Neural progenitor cell (in vitro differentiated cells): ENCODE measurements around the gene BMERB1. TPM values are rescaled to one million over a fixed set of nuclear protein-coding genes. Genes with fewer than 3 reads are reported as not detected.
A peak's percentile ranks its signal among the peaks of the same experiment; 100 is the strongest.

Experiments
- DNase-seq: peaks from one replicate; pipeline ENCODE4 v3.0.0-alpha.2; 2016; ENCODE audit warnings: low spot score
- H2AFZ ChIP-seq: fragments of 200-600 bp; sonication (generic); replicated peaks from 2 replicates; pipeline ENCODE4 v1.6.1; 2016; ENCODE audit warnings: antibody characterized with exemption
- H3F3A ChIP-seq: fragments of 200-600 bp; sonication (generic); 2 replicates; pipeline ENCODE4 v1.6.1; 2016; ENCODE audit warnings: antibody characterized with exemption, low read depth
- H3K27ac ChIP-seq: fragments of 200-600 bp; sonication (generic); 2 replicates; pipeline ENCODE4 v1.5.1; 2016; ENCODE audit warnings: mild to moderate bottlenecking
- H3K27me3 ChIP-seq: fragments of 200-600 bp; sonication (generic); 2 replicates; pipeline ENCODE4 v1.6.1; 2016; ENCODE audit warnings: mild to moderate bottlenecking, moderate library complexity
- H3K36me3 ChIP-seq: fragments of 200-600 bp; sonication (generic); 2 replicates; pipeline ENCODE4 v1.5.1; 2016
- H3K4me1 ChIP-seq: fragments of 200-600 bp; sonication (generic); 2 replicates; pipeline ENCODE4 v1.6.1; 2016; ENCODE audit warnings: mixed run types
- H3K4me2 ChIP-seq: fragments of 200-600 bp; sonication (generic); 2 replicates; pipeline ENCODE4 v1.6.1; 2016
- H3K4me3 ChIP-seq: fragments of 200-600 bp; sonication (generic); 2 replicates; pipeline ENCODE4 v1.5.1; 2016
- H3K79me2 ChIP-seq: fragments of 200-600 bp; sonication (generic); 2 replicates; pipeline ENCODE4 v1.6.1; 2016; ENCODE audit warnings: low read depth
- H3K9ac ChIP-seq: fragments of 200-600 bp; sonication (generic); 2 replicates; pipeline ENCODE4 v1.6.1; 2016
- H3K9me3 ChIP-seq: fragments of 200-600 bp; sonication (generic); 2 replicates; pipeline ENCODE4 v1.5.1; 2016; ENCODE audit warnings: low read depth
- H4K20me1 ChIP-seq: fragments of 200-600 bp; sonication (generic); 2 replicates; pipeline ENCODE4 v1.6.1; 2016; ENCODE audit warnings: low read depth
- H3K27ac Mint-ChIP-seq: 3 replicates; pipeline ENCODE4 v1.8.0; 2021; ENCODE audit warnings: mixed read lengths
- H3K27me3 Mint-ChIP-seq: 2 replicates; pipeline ENCODE4 v1.8.0; 2022; ENCODE audit warnings: low read depth, mild to moderate bottlenecking, inconsistent platforms, moderate library complexity, mixed read lengths; ENCODE audit not compliant: insufficient read depth
- H3K36me3 Mint-ChIP-seq: 3 replicates; pipeline ENCODE4 v1.8.0; 2021; ENCODE audit warnings: mixed read lengths
- H3K4me1 Mint-ChIP-seq: 3 replicates; pipeline ENCODE4 v1.8.0; 2021; ENCODE audit warnings: mixed read lengths
- H3K4me3 Mint-ChIP-seq: 3 replicates; pipeline ENCODE4 v1.8.0; 2021; ENCODE audit warnings: mild to moderate bottlenecking, moderate library complexity, mixed read lengths
- H3K9me3 Mint-ChIP-seq: 3 replicates; pipeline ENCODE4 v1.8.0; 2020; ENCODE audit warnings: mixed read lengths
- CTCF ChIP-seq: fragments of 200-600 bp; sonication (generic); IDR thresholded peaks from 2 replicates; pipeline ENCODE4 v1.5.1; 2017; ENCODE audit warnings: antibody characterized with exemption, mild to moderate bottlenecking
- EZH2 ChIP-seq: fragments of 200-600 bp; sonication (generic); IDR thresholded peaks from 2 replicates; pipeline ENCODE4 v1.6.1; 2017; ENCODE audit warnings: antibody characterized with exemption, mild to moderate bottlenecking, moderate library complexity
- EZH2phosphoT487 ChIP-seq: fragments of 200-600 bp; sonication (generic); IDR thresholded peaks from 2 replicates; pipeline ENCODE4 v1.6.1; 2017; ENCODE audit warnings: antibody characterized with exemption
- total RNA-seq: library from RNA; depleted of rRNA; stranded (reverse); fragments of >200 nt; gene quantifications from 2 replicates; pipeline ENCODE4 v1.2.3, GENCODE V29; 2015; ENCODE audit warnings: low replicate concordance

BMERB1 gene
- total RNA-seq, 1 donor from 2014 or later: 39.0 TPM

- no peak for TF ChIP-seq EZH2phosphoT487
- no peak for TF ChIP-seq EZH2
- no peak for TF ChIP-seq CTCF
- H3K9ac ChIP-seq: no peak overlapping the region
- no peaks in the 10 kb centered on the region for H3K79me2 ChIP-seq
- H3K9me3 Mint-ChIP-seq: no peaks in the 10 kb centered on the region
- H3K27me3 ChIP-seq: no peaks in the 10 kb centered on the region
- H2AFZ ChIP-seq: no peak overlapping the region
- peaks cover 5% of the 10 kb centered on the region for H3K36me3 Mint-ChIP-seq
- H3K27ac ChIP-seq: no peak overlapping the region
- H4K20me1 ChIP-seq: peaks cover 5% of the 10 kb centered on the region
- DNase-seq: no peak
- H3K36me3 ChIP-seq: no peaks in the 10 kb centered on the region
- no peaks in the 10 kb centered on the region for H3K4me1 ChIP-seq
- no peaks in the 10 kb centered on the region for H3K9me3 ChIP-seq
- no peaks in the 10 kb centered on the region for H3K27me3 Mint-ChIP-seq
- H3K4me1 Mint-ChIP-seq: peaks cover 6% of the 10 kb centered on the region
- peak overlapping the region; percentile 6 for H3K4me3 Mint-ChIP-seq
- H3K4me2 ChIP-seq: no peak overlapping the region
- no peak overlapping the region for H3K27ac Mint-ChIP-seq
- H3K4me3 ChIP-seq: no peak overlapping the region
- H3F3A ChIP-seq: no peaks in the 10 kb centered on the region
These were observed 83.5 kb downstream of the BMERB1 start for GRCh38 chr16:15517743-15518377.

- Histone ChIP-seq H3K36me3 (no peaks in the 10 kb centered on the region), H4K20me1 (peaks cover 9% of the 10 kb centered on the region), H3K9me3 (no peaks in the 10 kb centered on the region), H3K4me1 (no peaks in the 10 kb centered on the region), H2AFZ (no peak overlapping the region), H3K79me2 (no peaks in the 10 kb centered on the region), H3K27me3 (no peaks in the 10 kb centered on the region), H3K4me2 (no peak overlapping the region), H3F3A (no peaks in the 10 kb centered on the region), H3K27ac (no peak overlapping the region), H3K9ac (no peak overlapping the region), H3K4me3 (no peak overlapping the region)
- peaks cover 5% of the 10 kb centered on the region for H3K36me3 Mint-ChIP-seq
- H3K27me3 Mint-ChIP-seq: no peaks in the 10 kb centered on the region
- peaks cover 6% of the 10 kb centered on the region for H3K4me1 Mint-ChIP-seq
- no peaks in the 10 kb centered on the region for H3K9me3 Mint-ChIP-seq
- no peak overlapping the region for H3K4me3 Mint-ChIP-seq
- no peak for DNase-seq
- TF ChIP-seq EZH2phosphoT487 (no peak), CTCF (no peak), EZH2 (no peak)
- H3K27ac Mint-ChIP-seq: no peak overlapping the region
These were observed 84.3 kb downstream of the BMERB1 start for GRCh38 chr16:15518381-15519351.

- no peak for TF ChIP-seq EZH2
- TF ChIP-seq EZH2phosphoT487: no peak
- TF ChIP-seq CTCF: no peak
- no peaks in the 10 kb centered on the region for H3K79me2 ChIP-seq
These were observed 85.4 kb downstream of the BMERB1 start for GRCh38 chr16:15519790-15520189.

More at GRCh38 chr16:15519790-15520189, 85.4 kb downstream of the BMERB1 start:
- H3K9me3 ChIP-seq: no peaks in the 10 kb centered on the region
- no peak overlapping the region for H3K27ac Mint-ChIP-seq
- no peaks in the 10 kb centered on the region for H3F3A ChIP-seq
- no peaks in the 10 kb centered on the region for H3K27me3 Mint-ChIP-seq
- no peaks in the 10 kb centered on the region for H3K4me1 ChIP-seq
- H3K36me3 Mint-ChIP-seq: peaks cover 5% of the 10 kb centered on the region
- no peak overlapping the region for H3K27ac ChIP-seq
- peaks cover 6% of the 10 kb centered on the region for H3K4me1 Mint-ChIP-seq
- H2AFZ ChIP-seq: no peak overlapping the region
- no peak overlapping the region for H3K4me3 ChIP-seq
- H3K4me2 ChIP-seq: no peak overlapping the region
- DNase-seq: no peak
- H3K9me3 Mint-ChIP-seq: no peaks in the 10 kb centered on the region
- H4K20me1 ChIP-seq: peaks cover 9% of the 10 kb centered on the region
- H3K36me3 ChIP-seq: no peaks in the 10 kb centered on the region
- no peaks in the 10 kb centered on the region for H3K27me3 ChIP-seq
- H3K4me3 Mint-ChIP-seq: no peak overlapping the region
- no peak overlapping the region for H3K9ac ChIP-seq
